AML-193 (cell line): ENCODE measurements around the gene TSC1.

Experiments used
- DNase-seq, 2 experiments: peaks; one replicate each; lab custom pipeline; 2025; lab: John Stamatoyannopoulos, UW

Gene TSC1

DNA sequence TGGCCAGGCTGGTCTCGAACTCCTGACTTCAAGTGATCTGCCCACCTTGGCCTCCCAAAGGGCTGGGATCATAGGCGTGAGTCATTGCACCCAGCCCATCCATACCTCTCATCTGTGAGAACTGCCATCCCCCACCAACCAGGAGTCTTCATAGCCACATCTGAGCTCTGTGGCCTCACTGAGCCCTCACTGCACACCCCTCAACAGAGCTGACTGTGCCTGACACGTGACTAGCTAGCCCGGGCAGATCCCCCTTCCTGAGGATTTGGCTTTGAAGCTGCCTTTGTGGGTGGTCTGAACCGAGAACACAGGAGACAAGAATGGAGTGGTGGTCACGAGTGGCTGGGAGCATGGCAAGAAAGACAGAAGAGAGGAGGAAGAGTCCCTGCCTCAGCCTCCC, 81.9 kb downstream of the TSC1 start:
- no peak for DNase-seq

DNA sequence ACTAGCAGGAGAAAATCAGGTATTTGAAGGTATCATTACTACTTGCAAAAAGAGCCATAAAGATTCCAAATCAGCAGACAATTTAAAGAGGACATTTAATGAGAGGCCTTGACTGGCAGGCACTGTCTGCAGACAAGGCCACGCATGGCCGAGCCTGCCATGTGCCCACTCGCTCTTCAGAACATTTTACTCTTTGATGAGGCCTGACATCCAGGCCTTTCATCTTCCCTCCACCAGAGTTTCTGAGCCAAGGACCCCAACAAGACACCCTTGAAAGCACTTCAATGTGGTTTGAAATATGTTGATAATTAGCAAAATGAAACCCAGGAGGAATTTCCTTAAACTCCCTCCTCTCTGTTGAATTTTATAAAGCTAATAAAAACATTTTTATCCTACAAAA, 82.8 kb downstream of the TSC1 start:
- no peak for DNase-seq

DNA sequence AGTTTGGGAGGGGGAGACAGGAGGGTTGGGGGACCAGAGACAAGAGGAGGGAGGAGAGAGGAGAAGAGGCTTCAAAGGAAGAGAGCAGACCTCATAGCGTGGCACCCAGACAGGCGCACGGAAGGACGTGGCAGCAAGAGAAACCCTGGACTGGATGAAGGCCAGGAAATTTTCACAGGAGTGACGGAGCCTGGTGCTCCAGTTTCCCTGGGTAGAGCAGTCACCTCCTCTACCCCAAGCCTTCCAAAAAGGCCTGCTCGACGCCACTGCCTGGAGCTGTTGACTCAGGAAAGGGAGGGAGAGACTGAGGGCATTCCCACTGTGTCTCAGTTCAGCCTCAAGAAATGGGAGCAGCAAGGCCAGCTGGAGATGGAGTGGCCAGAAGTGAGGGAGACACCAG, 85.7 kb downstream of the TSC1 start:
- DNase-seq, result no peak

DNA sequence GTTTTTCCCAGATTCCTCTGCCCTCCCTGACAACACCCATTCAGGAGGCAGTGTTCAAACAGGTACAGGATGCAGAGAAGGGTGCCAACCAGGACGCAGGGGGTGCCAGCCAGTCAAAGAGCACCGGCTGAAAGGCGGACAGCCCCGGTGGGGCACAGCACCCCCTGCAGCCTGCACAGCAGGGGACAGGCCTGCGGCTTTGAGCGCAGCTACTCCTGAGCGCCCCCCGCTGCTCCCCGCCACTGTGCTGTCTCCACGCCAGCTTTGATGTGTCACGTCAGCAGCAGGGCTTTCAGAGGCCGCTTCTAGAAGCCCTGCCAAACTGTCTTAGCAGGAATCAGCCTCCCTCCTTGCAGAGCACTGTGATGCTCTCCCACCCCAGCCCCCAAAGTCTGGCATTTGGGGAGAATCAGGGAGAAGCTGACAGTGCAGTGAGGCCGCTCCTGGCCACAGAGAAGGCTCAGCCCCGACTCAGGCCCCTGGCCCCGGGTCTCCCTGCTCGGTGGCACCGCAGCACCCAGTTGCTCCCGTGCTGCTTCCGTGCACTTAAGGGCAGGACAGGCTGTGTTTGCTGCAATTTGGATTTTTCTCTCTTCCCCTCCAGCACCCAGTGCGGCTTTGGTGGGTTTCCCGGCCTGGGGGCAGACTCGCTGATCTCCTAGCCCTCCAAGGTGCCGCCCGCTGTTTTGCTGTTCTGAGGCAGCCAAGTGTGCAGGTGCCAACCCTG, 86.6 kb downstream of the TSC1 start:
- no peak for DNase-seq

GRCh38 chr9:132857031-132857430, 87.4 kb downstream of the TSC1 start:
- DNase-seq, result no peak

DNA sequence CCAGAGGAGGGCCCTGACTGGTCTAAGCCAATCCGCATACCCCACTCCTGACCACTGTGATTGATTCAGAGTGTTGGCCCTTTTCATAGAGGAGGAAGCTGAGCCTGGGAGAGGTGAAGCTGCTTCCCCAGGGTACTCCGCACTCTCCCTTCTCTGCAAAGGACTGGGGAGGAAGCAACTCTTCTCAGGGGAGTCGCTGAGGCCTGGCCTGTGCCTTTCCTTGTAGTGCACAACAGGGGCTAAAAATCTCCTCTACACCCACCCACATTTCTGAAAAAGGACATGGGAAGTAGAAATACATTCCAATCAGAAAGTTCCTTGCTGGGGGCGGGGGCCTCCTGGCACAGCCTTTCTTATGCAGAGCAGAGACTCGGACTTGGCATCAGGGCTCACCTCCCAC, 88.5 kb downstream of the TSC1 start:
- no peak for DNase-seq

DNA sequence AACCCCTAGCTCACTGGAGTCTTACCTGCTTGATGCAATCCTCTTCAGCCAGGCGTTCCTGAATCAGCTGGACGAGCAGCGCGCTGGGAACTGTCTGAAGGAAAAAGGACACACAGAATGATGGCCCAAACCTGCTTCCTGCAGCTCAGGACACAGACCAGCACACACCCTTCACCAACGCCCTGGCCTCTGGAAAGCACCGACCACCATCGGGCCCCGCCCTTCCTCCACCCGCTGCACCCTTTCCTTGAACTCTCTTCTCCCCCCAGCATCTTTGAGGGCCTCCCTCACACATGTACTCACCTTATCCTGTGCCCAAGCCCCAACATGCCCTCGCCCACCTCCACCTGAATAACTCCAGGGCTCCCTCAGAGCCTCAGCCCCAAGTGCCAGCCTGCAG, 89.6 kb downstream of the TSC1 start:
- DNase-seq, result no peak

- no peak for DNase-seq
Measured at GRCh38 chr9:132853482-132853881, 90.9 kb downstream of the TSC1 start.

- no peak for DNase-seq
Measured at GRCh38 chr9:132849185-132849706, 95.2 kb downstream of the TSC1 start.

GRCh38 chr9:132846918-132847515, 97.4 kb downstream of the TSC1 start:
- no peak for DNase-seq

DNA sequence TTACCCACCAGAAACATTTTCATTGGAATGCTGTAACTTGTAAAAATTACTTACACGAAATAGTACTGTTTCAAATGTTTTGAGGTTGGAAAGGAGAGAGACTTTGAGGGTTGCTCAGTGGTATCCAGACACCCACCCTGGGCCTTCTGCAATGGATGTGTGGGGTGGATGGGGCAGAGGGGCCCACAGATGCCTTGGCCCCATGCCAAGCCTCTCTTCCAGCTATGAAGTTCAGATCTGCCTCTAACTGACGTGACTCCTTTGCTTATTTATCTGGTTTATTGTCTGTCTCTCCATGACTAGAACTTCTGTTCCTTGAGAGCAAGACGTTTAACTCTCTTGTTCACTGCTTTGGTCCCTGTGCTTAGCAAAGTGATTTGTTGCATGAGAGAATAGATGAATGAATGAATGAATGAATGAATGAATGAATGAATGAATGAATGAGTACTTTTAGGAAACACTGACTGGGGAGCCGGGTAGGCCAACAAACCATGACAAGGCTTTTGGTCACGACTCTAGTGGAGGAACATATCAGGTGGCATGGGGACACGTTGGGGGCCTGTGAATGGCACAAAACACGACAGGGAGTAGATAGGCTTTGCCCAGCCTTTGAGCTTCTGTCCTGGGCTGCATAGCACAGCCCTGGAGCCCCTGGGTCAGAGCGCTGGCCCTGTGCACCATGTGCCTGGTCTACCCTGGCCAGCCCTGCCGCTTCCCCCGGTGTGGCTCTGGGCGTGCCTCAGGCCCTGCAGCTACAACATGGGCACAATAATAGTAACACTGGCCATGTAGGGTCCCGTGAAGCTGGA, 98.1 kb downstream of the TSC1 start:
- DNase-seq, result no peak

- no peak for DNase-seq
Measured at GRCh38 chr9:132842124-132843044, 102.0 kb downstream of the TSC1 start.
